Stimulated activated CD4-positive, alpha-beta T cell treated with anti-CD3 and anti-CD28 coated beads, TNF-alpha, amount 100 ng/mL, for 48 hours (primary cell): ENCODE data around the gene ZCCHC3.
A peak's percentile ranks its signal among the peaks of the same experiment; 100 is the strongest.

Experiments
- DNase-seq, 3 donors: peaks; one replicate each; pipeline ENCODE4 v3.0.0-alpha.2; 2020; ENCODE audit warnings: low read depth in 3 of 3

Gene ZCCHC3

DNA sequence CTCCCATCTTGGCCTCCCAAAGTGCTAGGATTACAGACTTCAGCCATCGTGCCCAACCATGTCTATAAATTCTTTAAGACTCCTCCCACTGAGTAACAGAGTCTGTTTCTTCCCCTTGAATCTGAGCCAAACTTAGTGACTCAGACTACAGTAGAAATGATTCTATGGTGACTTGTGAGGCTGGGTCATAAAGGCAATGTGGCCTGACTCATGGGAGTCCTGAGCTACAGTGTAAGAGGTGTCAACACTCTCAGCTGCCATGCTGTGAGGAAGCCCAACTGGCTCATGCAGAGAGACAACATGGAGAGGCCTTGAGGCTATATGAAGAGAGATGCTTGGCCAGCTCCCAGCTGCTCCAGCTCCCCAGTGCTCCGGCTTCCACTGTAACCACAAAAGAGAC lies 44.3 kb downstream of the ZCCHC3 start:
- DNase-seq = peak in 1 of 3 donors; percentile 55

GRCh38 chr20:343107-343506 lies 45.7 kb downstream of the ZCCHC3 start:
- DNase-seq = no peak

- no peak for DNase-seq
Observed at GRCh38 chr20:346033-346639, 48.8 kb downstream of the ZCCHC3 start.

GRCh38 chr20:346640-347316 lies 49.4 kb downstream of the ZCCHC3 start, which contains the start of gene NRSN2:
NRSN2 (plus strand) TSS chr20:347111; CDS start chr20:349644, 2,533 bp downstream.
- no peak for DNase-seq

GRCh38 chr20:347317-347639 lies 49.9 kb downstream of the ZCCHC3 start:
- DNase-seq = no peak

GRCh38 chr20:347640-348484 lies 50.5 kb downstream of the ZCCHC3 start:
- DNase-seq = peak in 2 of 3 donors; percentile 43 to 47

DNA sequence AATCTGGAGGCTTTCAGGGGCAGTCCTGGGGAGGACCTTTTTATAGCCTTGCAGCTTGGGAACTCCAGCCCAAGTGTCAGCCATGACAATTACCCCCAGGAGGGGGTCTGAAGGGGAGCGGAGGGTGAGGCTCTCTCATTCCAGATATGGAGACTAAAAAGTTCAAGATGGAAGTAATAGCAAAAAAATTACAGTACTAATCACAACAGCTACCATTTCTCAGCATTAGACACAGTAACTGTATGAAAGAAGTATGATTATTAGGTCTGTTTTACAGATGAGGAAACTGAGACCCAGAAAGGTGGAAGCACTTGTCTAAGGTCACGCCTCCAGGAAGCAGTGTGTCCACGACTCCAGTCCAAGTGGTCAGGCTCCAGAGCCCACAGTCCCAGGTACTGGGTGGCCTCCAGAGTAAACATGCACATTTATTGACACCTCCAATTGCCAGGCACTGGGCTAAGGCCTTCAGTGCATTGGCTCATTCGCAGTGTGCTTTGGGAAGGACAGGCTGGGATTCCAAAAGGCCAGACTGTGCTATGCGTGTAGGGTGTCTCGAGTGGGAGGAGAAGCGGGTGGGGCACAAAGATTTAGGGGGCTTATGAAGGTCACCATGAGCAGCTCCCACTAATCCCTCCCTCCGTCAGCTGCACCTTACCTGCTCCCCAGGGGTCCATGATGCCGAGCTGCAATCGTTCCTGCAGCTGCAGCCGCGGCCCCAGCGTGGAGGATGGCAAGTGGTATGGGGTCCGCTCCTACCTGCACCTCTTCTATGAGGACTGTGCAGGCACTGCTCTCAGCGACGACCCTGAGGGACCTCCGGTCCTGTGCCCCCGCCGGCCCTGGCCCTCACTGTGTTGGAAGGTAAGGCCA lies 51.8 kb downstream of the ZCCHC3 start:
- no peak for DNase-seq
